HG03565 (cell line): Measurements from ENCODE around the gene PSMD14.
"Not testable (repeated sequence)": the region's sequence is repeated elsewhere in the genome, so short reads cannot be mapped to it uniquely, and the experiment has no call there.

Experiments used
- ATAC-seq: cut with Tn5 transposase; IDR thresholded peaks from one replicate; pipeline ENCODE4 v1.9.1; 2021; ENCODE audit warnings: mild to moderate bottlenecking, moderate library complexity; ENCODE audit not compliant: unreplicated experiment

PSMD14 gene

DNA sequence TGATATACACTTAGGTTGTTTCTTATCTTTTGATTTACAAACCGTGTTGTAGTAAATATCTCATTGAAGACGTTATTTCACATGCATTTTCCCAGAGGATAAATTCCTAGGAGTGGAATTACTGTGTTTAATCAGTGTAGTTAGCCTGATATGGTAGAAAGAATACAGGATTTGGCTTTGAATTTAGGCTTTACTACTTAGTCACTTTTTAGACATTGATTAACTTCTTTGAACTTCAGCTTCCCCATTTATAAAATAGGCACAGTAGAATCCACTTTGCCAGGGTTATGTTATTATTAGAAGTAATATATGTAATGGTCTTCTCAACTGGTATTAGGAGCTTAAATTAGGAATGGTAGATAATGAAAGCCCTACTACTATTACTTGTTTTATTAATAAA is 27.4 kb downstream of the PSMD14 start:
- no peak for ATAC-seq

DNA sequence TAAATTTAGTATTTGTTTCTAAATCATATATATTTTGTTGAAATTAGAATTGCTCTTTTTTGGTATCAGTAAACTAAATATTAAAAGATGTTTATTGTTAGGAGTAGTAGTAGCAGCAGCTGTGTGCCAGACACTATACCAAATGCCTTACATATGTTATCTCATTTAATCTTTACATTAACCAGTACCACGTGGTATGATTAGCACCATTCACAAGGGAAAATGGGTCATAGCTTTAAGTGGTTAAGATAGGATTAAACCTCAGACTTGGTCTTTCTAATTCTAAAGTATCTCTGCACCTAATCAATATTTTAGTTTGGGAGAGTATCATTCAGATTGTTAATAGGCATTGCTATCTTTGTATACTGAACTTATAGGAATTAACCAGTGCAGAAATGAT is 29.0 kb downstream of the PSMD14 start:
- no peak for ATAC-seq

DNA sequence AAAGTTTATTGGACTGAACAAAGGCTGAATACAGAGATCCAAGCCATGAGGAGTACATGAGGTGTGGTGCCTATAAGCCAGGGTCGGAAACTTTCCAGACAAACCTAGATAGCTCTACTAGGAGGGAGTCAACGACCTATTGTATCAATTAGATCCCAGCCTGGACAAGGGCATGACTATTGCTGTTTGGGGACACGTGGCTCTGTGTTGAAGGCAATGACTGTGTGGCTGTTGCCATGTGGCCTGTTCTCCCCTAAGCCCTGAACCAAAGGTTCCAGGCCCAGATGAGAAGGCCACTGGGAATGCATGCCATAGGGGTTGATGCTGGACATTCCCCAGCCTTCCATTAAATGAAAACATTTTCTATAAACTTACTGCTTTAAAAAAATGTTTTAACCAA is 31.3 kb downstream of the PSMD14 start:
- not testable (repeated sequence) for ATAC-seq

DNA sequence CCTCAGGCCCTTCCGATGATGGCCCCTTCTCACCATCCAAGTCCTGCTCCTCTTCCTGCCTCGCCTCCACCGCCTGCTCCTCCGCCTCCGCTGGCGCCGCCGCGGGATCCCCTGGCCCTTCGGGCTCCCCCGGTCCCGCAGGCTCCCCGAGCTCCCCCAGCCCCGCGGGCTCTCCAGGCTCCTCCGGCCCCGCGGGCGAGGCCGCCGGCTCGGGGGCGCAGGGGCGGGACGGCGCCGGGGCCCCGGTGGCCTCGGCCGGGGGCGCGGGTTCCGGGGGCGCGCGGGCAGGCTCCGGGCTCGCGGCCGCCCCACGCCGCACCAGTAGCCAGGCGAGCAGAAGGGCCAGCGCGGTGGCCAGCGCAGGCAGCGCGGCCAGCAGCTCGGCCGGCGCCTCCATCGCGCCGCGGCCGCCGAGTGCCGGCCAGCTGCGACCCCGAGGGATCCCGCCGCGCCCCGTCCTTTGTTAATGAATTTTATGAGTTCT is 32.7 kb downstream of the PSMD14 start:
- not testable (repeated sequence) for ATAC-seq

DNA sequence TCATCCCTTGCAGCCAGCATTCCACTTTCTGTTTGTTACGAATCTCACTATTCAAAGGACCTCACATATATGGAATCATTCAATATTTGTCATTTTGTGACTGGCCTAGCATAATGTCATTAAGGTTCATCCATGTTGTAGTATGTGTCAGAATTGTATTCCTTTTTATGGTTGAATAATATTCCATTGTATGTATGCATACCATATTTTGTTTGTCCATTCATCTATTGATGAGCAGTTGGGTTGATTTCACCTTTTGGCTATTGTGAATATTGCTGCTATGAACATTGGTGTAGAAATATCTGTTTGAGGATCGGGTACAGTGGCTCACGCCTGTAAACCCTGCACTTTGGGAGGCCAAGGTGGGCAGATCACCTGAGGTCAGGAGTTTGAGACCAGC is 35.0 kb downstream of the PSMD14 start:
- ATAC-seq = no peak

DNA sequence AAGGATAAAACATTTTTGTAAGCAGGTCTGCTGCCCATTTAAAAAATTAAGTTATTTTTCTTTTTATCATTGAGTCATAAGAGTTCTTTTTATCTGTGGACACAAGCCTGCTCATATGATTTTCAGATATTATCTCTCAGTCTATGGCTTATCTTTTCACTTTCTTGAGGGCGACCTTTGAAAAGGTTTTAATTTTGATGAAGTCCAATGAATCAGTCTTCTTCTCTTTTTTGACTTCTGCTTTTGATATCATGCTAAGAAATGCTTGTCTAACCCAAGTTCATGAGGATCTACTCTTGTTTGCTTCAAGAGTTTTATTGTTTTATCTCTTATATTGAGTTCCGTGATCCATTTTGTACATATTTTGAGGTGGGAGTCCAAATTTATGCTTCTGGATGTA is 36.5 kb downstream of the PSMD14 start:
- ATAC-seq = no peak

DNA sequence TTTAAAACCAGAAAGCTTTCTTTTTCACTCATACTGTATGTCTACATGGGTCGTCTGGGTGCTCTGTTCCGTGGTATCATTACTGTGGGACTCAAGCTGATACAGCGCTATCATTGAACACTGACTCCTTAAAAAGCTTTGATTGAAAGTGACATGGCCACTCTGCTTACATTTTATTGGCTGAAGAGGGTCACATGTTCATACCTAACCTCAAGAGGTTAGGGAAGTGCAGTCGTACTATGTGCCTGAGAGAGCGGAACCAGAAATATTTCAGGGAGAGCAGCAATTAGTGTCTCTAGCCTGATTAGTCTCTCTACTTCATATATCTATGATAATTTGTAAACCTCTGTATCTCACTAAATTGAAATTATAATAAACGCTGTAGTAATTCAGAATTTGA is 43.5 kb downstream of the PSMD14 start:
- no peak for ATAC-seq

DNA sequence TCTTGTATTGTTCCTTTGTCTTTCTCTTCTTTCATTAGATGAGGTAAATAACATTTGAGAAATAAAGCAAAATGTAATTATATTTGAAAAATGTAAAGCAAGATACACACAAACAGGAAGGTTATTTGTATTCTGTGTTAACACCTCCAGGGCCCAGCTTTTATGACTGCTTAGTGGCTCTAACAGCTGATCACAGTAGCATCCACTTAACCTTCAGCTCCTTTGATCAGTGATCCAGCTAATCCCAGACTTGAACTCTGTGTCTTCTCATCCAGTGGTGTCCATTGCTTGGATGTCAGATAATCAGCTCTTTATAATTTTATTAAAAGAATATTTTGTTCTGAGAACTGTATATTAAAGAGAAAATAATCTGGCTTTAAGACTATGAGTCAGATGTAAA is 44.5 kb downstream of the PSMD14 start:
- ATAC-seq = no peak

DNA sequence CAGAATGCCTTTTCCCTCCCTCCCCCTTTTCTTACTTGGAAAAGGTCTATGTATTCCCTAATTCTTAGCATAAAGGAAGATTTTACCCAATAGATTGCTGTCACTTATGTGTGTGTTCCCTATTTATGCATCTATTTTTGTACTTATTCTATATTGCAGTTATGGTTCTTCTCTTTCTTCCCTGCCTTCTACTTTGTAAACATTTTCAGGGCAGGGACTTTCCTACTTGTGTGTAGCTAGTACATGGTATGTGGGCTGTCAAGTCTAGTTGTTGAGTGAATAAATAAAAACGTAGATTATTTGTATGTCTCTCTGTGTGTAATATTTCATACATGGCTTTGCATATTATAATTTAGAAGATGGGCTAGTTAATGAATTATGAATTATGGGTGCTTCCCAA is 45.3 kb downstream of the PSMD14 start:
- no peak for ATAC-seq

DNA sequence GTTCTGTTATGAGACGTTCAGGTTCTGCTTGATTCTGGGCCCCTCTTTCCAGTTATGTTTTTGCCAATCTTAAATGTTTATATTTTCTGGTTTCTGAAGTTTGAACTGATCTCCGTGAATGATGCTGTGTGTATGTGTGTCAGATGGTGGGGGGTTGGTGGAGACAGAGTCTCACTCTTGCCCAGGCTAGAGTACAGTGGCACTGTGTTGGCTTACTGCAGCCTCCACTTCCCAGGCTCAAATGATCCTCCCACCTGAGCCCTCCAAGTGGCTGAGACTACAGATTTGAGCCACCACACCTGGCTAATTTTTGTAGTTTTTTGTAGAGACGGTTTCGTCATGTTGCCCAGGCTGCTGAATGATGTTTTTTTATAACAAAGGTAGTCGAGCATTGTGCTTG is 45.9 kb downstream of the PSMD14 start:
- no peak for ATAC-seq

DNA sequence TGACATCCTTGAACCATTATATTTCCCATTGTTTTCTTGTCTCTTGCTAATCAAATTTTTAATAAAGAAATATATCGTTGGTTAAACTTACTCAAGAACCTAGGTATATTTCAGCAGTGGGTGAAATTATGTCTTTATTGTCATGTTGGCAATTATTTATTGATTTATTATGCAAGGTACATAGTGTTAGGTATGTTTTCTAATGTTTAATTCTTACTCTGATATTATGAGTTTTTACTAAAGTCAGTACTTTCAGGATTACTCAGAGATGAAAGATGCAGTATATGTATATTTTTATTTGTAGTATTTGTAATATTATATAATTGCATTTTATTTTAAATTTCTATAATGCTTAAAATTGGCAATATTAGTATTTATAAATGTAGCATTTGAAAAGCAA is 46.9 kb downstream of the PSMD14 start:
- no peak for ATAC-seq

DNA sequence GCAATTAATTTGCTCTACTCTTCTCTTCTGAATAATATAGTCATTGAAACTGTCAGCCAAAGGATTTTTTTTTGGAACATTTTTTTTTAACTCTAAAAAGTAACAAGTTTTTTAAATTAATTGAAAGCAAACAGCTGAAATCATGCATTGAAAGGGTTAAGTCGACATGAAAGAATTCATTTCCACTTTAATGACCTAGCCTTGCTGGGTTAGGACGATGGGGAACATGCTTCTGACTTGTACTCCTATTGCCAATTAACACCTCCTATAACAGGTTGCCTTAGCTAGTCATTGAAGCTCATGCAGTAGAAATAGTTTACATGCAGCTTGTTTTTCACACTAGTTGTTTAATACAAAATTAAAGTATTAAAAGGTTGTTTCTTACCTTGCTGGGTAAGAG is 47.8 kb downstream of the PSMD14 start:
- ATAC-seq = no peak

DNA sequence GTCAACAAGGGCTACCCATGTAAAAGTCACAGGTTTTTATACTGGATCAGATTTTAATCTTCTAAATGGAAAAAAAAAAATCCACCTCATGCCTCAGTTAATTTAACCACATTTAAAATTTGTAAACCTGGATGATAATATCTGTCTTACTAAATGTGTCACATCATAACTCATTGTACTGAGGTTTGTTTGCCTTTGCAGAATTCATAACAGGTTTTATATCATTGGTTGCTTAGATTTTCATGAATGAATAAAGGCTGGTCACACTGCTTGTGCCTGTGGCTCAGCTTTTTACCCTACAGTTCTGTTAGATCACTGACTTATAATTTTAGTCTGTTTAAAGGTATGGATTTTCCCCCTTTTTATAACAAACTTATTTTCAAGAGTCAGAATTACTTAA is 48.9 kb downstream of the PSMD14 start:
- ATAC-seq = no peak

DNA sequence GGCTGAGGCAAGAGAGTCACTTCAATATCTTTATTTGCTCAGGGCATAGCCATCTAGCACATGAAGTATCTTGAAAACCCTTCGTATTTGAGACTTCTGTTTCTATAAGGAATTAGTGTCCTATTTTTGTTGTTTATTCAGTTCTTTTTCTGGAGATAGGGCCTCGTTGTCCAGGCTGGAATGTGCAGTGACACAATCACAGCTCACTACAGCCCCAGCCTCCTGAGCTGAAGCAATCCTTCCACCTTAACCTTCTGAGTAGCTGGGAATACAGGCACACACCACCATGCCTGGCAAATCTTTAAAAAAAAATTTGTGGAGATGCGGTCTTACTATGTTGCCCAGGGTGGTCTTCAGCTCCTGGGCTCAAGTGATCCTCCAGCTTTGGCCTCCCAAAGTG is 50.6 kb downstream of the PSMD14 start:
- ATAC-seq = no peak

DNA sequence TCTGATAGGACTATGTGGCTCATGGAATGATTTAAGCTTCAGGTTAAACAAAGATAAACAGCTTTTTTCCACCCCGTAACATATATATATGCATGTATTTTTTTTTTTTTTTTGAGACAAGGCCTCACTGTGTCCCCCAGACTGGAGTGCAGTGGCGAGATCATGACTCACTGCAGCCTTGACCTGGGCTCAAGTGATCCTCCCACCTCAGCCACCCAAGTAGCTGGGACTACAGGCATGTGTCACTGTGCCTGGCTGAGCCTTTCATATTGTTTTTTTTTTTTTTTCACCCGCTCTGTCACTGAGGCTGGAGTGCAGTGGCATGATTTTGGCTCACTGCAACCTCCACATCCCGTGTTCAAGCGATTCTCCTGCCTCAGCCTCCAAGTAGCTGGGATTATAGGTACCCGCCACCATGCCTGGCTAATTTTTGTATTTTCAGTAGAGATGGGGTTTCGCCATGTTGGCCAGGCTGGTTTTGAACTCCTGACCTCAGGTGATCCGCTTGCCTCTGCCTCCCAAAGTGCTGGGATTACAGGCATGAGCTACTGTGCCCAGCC is 52.0 kb downstream of the PSMD14 start:
- not testable (repeated sequence) for ATAC-seq

DNA sequence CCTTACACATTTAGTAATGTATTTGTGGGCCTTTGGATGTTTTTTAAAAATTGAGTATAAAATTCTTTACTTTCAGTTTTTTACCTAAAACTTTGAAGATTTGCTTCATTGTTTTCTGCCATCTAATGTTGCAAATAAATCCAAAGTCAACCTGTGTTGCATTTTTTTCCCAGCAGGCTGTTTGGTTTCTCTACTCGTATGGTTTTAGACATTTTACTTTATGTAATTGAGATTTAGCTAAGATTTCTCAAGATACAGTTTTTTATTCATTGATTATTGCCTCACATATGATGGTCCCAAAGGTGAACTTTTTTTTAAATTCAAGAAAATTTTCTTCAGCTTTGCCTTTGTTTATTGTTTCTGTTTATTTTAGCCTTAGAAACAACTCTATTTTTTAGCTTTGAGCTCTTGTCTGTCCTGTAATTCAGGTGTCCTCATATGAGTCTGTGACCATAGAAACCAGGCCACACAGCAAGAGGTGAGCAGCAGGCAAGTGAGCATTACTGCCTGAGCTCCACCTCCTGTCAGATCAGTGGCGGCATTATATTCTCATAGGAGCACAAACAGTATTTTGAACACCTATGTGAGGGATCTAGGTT is 54.4 kb downstream of the PSMD14 start:
- no peak for ATAC-seq

DNA sequence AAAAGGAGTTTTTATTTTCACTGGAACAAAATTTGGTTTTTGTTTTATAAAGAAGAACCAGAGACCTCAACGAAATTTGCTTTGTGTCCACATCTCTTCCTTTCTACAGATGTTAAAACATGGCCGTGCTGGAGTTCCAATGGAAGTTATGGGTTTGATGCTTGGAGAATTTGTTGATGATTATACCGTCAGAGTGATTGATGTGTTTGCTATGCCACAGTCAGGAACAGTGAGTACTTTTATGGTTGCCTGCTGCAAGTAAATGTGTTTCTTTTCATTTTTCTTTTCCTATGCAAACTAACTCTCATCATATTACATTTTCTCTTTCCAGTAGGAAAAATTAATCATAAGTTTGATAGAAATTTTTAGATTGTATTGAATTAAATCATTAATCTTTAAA is 59.5 kb downstream of the PSMD14 start:
- no peak for ATAC-seq

DNA sequence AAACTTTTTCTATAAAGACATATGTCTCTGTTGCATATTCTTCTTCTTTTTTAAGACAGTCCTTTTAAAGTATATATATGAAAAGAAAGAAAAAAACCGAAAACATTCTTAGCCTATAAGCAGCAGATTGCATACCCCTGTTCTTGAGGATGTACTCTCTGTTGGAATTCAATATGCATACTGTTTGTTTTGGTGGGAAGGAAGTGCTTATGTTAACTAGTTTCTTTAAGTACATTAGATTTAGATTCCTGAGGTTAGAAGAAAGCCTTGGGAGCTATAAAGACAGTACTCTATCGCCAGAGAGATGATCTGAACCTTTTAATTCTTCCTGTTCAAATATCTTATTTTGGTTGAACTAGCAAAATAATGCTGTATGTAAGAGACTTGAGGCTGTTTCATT is 61.1 kb downstream of the PSMD14 start:
- ATAC-seq = no peak

DNA sequence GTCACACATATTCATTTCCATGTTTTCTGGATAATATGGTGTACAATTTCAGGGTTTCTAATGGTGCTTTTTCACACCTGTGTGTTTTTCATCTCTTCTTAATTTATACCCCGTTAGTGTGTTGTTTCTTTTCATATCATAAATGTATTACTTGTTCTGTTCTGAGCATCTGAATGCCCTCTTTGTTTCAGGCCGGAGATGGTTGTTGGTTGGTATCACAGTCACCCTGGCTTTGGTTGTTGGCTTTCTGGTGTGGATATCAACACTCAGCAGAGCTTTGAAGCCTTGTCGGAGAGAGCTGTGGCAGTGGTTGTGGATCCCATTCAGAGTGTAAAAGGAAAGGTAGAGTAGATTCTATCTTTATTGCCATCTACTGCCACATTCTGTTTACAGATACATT is 62.8 kb downstream of the PSMD14 start:
- no peak for ATAC-seq

DNA sequence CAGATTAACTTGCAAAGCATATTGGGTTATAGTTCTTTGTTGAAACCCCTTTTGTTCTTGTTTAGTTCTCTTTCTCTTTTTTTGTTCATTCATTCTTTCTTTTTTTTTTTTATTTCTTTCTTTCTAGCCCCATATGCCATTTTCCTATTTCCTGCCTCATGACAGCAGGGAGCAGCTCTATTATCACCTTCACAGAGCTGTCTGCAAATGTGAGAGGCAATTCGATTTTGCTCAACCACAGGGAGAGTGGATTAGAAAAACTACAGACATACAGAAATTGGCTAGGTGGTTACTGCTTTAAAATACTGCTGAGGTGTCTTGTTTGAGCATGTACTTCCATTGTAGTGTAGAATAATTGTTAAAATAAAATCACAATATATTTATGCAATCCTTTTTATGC is 63.6 kb downstream of the PSMD14 start:
- ATAC-seq = no peak

DNA sequence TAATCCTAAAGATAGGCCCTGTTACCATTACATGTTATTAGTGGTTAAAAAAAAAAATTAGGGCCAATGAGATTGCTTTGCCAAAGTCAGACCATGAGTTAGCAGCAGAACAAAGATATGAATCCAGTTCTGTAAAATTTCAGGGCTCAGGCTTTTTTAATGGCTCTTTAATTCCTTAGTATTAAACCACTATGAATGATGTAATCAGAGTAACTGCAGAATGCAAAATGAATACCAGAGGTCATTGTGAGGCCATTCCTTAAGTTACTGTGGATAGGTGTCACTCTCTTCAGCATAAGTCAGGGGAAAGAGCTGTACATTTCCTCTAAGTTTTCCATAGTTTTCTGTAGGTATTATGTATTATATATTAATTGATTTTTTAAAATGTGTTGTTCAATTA is 65.7 kb downstream of the PSMD14 start:
- no peak for ATAC-seq

DNA sequence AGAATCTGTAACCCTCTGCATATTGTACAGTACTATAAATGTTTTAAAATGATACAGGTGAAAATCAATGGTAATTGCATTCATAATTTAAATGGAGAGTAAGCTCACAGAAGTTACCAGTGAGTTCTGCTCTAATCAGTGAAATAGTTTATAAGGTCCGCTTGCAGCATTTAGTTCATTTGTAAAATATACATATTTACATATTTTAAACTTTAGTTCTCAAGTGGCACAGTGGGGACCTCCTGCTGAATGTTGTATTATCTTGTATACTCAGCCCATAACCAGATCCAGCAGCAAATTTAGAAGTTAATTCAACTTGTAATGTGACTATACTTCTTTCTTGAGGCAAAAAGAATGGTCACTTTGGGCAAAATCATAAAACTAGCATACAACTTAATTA is 66.2 kb downstream of the PSMD14 start:
- ATAC-seq = no peak

DNA sequence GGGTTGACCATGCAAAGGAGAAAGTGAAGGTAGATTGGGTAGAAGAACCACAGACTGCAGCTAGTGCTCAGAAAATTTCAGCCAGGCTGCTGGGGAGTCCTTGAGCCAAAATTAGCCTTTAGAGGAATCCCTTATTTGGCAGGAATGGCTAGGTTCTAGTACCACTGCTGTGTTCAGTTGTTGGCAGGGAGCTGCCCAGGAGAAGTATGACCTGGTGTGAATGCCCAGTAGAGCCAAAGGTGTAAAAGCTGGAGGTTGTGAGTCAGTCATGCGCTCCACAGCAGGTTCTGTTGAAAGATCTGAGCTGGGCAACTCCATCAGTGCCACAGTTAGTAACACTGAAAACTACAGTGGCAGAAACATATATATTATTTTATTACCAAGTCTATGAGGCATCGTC is 71.5 kb downstream of the PSMD14 start:
- ATAC-seq = no peak
